ENCODE data around the gene STON2. TPM values are rescaled to one million over a fixed set of nuclear protein-coding genes. Genes with fewer than 3 reads are reported as not detected.
"Not testable (repeated sequence)": the region's sequence is repeated elsewhere in the genome, so short reads cannot be mapped to it uniquely, and the experiment has no call there.

Gene STON2
- total RNA-seq, 1 donor from 2014 or later = 60.4 TPM

- no peak overlapping the region for H3K27ac Mint-ChIP-seq
- H3K9me3 Mint-ChIP-seq = peaks cover 34% of the 10 kb centered on the region
- no peak for DNase-seq (ENCODE audit: low spot score in 2 of 2, unreplicated experiment in 2 of 2)
- H3K27me3 Mint-ChIP-seq (ENCODE audit: low read depth) = no peaks in the 10 kb centered on the region
- H3K4me1 Mint-ChIP-seq = no peaks in the 10 kb centered on the region
- no peak overlapping the region for H3K4me3 Mint-ChIP-seq
- TF ChIP-seq CTCF (IDR thresholded peaks at IDR 0.05; ENCODE audit: unreplicated experiment) = no peak
- peaks cover 8% of the 10 kb centered on the region for H3K36me3 Mint-ChIP-seq
These were observed 156.6 kb downstream of the STON2 start for GRCh38 chr14:81243499-81243898.

GRCh38 chr14:81236849-81237248 is 163.3 kb downstream of the STON2 start:
- H3K9me3 Mint-ChIP-seq = peaks cover 15% of the 10 kb centered on the region
- not testable (repeated sequence) for DNase-seq (ENCODE audit: low spot score in 2 of 2, unreplicated experiment in 2 of 2); H3K36me3 Mint-ChIP-seq; H3K27ac Mint-ChIP-seq; H3K27me3 Mint-ChIP-seq (ENCODE audit: low read depth); H3K4me3 Mint-ChIP-seq
- H3K4me1 Mint-ChIP-seq = peaks cover 16% of the 10 kb centered on the region

- H3K27ac Mint-ChIP-seq = no peak overlapping the region
- no peak for TF ChIP-seq CTCF (IDR thresholded peaks at IDR 0.05; ENCODE audit: unreplicated experiment)
- H3K4me3 Mint-ChIP-seq = no peak overlapping the region
- no peak for DNase-seq (ENCODE audit: low spot score in 2 of 2, unreplicated experiment in 2 of 2)
- H3K36me3 Mint-ChIP-seq = no peaks in the 10 kb centered on the region
- H3K4me1 Mint-ChIP-seq = peaks cover 16% of the 10 kb centered on the region
- no peaks in the 10 kb centered on the region for H3K27me3 Mint-ChIP-seq (ENCODE audit: low read depth)
- H3K9me3 Mint-ChIP-seq = peaks cover 18% of the 10 kb centered on the region
These were observed 164.0 kb downstream of the STON2 start for GRCh38 chr14:81236138-81236537.

- no peaks in the 10 kb centered on the region for H3K27me3 Mint-ChIP-seq (ENCODE audit: low read depth)
- H3K4me1 Mint-ChIP-seq = peaks cover 16% of the 10 kb centered on the region
- no peak for DNase-seq (ENCODE audit: low spot score in 2 of 2, unreplicated experiment in 2 of 2)
- no peak overlapping the region for H3K4me3 Mint-ChIP-seq
- peak overlapping the region; percentile 67 for H3K27ac Mint-ChIP-seq
- H3K9me3 Mint-ChIP-seq = peaks cover 20% of the 10 kb centered on the region
- no peaks in the 10 kb centered on the region for H3K36me3 Mint-ChIP-seq
- no peak for TF ChIP-seq CTCF (IDR thresholded peaks at IDR 0.05; ENCODE audit: unreplicated experiment)
These were observed 165.0 kb downstream of the STON2 start for GRCh38 chr14:81235096-81235495.

- H3K27me3 Mint-ChIP-seq (ENCODE audit: low read depth) = no peaks in the 10 kb centered on the region
- no peak overlapping the region for H3K4me3 Mint-ChIP-seq
- H3K27ac Mint-ChIP-seq = peak overlapping the region; percentile 67
- H3K36me3 Mint-ChIP-seq = peaks cover 1% of the 10 kb centered on the region
- H3K4me1 Mint-ChIP-seq = peaks cover 16% of the 10 kb centered on the region
- no peak for TF ChIP-seq CTCF (IDR thresholded peaks at IDR 0.05; ENCODE audit: unreplicated experiment)
- no peak for DNase-seq (ENCODE audit: low spot score in 2 of 2, unreplicated experiment in 2 of 2)
- peaks cover 27% of the 10 kb centered on the region for H3K9me3 Mint-ChIP-seq
These were observed 165.8 kb downstream of the STON2 start for GRCh38 chr14:81234278-81234677.

- H3K4me1 Mint-ChIP-seq = peaks cover 16% of the 10 kb centered on the region
These were observed 166.5 kb downstream of the STON2 start for GRCh38 chr14:81233615-81234014.

More at GRCh38 chr14:81233615-81234014, 166.5 kb downstream of the STON2 start:
- DNase-seq (ENCODE audit: low spot score in 2 of 2, unreplicated experiment in 2 of 2) = no peak
- H3K4me3 Mint-ChIP-seq = no peak overlapping the region
- H3K9me3 Mint-ChIP-seq = peaks cover 29% of the 10 kb centered on the region
- H3K27ac Mint-ChIP-seq = no peak overlapping the region
- TF ChIP-seq CTCF (IDR thresholded peaks at IDR 0.05; ENCODE audit: unreplicated experiment) = no peak
- no peaks in the 10 kb centered on the region for H3K27me3 Mint-ChIP-seq (ENCODE audit: low read depth)
- H3K36me3 Mint-ChIP-seq = peaks cover 1% of the 10 kb centered on the region
